H1 (cell line): ENCODE results near the gene TTC3. TPM values are rescaled to one million over a fixed set of nuclear protein-coding genes. Genes with fewer than 3 reads are reported as not detected.

Experiments used
- CHD2 ChIP-seq: IDR thresholded peaks from 2 replicates; pipeline ENCODE4 v1.6.1; 2012; ENCODE audit warnings: low read length, improper control_type of control experiment
- EZH2 ChIP-seq: fragments of 200-600 bp; sonication (generic); IDR thresholded peaks from 2 replicates; pipeline ENCODE4 v1.7.1; 2012; ENCODE audit warnings: low read depth, mild to moderate bottlenecking, moderate library complexity, low read length, inconsistent platforms; ENCODE audit not compliant: severe bottlenecking
- KDM4A ChIP-seq: IDR thresholded peaks from one replicate; pipeline ENCODE4 v1.7.1; 2012; ENCODE audit warnings: low read depth, mild to moderate bottlenecking, moderate library complexity, low read length, inconsistent platforms; ENCODE audit not compliant: severe bottlenecking
- SAP30 ChIP-seq: fragments of 300-600 bp; sonication (generic); IDR thresholded peaks from 2 replicates; pipeline ENCODE4 v1.7.1; 2012; ENCODE audit warnings: low read length, moderate library complexity, mild to moderate bottlenecking, inconsistent platforms; ENCODE audit not compliant: insufficient read depth, insufficient replicate concordance
- SUZ12 ChIP-seq: fragments of 200-600 bp; sonication (generic); IDR thresholded peaks from 2 replicates; pipeline ENCODE4 v1.6.1; 2012; ENCODE audit warnings: mild to moderate bottlenecking, inconsistent platforms, low read length, moderate library complexity, mixed read lengths
- polyA plus RNA-seq, 7 experiments: library from polyadenylated mRNA; depleted of rRNA in 3 of 7; stranded (reverse) in 5 of 7; unstranded in 2 of 7; fragments of >200 nt in 5 of 7; fragments of 200-250 nt in 2 of 7; gene quantifications; 1 replicate in 5 of 7; 2 replicates in 1 of 7; 4 replicates in 1 of 7; pipeline versions ENCODE4 v1.2.1 to v1.2.3, GENCODE V29; 2011 to 2013; ENCODE audit warnings: missing spikeins in 2 of 7, mixed read lengths in 2 of 7
- total RNA-seq: library from RNA; stranded (reverse); fragmentation: NEBNext Ultra II Directional; extraction: Animal tissue kit (Norgen Biotek cat#: 25700); gene quantifications from 2 replicates; pipeline ENCODE4 v1.2.1, GENCODE V29; 2021
- TF ChIP-seq, protein P1 (sequence below), 3 experiments: IDR thresholded peaks; 1 replicate in 2 of 3; 2 replicates in 1 of 3; pipeline versions ENCODE4 v1.5.1 to v1.6.1; 2011; ENCODE audit warnings: low read length in 3 of 3, mild to moderate bottlenecking in 3 of 3, inconsistent platforms in 2 of 3, low read depth in 1 of 3, moderate library complexity in 1 of 3; ENCODE audit not compliant: insufficient read depth in 1 of 3; ENCODE audit errors: control extremely low read depth in 1 of 3
- TF ChIP-seq, protein P2 (sequence below): IDR thresholded peaks from 2 replicates; pipeline ENCODE4 v1.6.1; 2011; ENCODE audit warnings: low read length, improper control_type of control experiment

Gene TTC3
- total and polyA plus RNA-seq, 2 of the 8 experiments (the other 6 are each of a cell fraction or from before 2014, with no cell fraction given): 11.0 to 36.2 TPM

DNA sequence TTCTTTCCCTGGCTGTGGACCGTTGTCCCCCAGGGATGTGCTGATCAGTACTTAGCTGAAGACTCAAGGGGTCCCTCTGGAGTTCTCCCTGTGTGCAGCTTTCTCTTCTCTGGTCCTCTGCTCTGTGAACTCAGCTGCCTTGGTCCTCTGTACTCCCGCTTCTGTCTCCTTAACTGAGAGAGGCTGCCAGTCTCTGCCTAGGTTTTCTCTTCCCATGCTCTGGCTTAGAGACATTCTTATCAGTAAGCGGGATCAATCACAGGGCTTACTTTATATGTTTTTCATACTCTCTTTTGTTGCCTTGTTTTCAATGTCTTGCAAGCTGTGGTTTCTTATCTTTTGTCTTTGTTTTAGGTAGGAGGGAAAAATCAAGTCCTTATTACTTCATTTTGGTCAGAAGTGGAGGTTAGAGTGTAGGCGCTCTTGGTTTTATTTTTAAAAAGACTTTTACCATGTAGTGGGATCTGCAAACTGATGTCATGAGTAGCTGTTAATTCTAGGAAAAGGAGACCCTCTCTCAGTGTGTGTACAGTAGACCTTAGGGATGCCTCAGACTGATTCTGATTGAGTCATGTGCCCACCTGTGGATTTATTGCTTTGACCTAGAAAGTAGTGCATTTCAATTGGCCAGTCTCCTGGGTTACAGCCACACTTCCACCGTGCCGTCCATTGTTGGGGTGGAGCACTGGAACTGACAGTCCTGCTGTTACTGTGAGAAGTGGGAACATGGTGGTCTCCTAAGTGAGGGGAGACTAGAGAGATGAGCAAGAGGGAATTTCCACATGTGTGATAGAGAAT, 46.6 kb downstream of the TTC3 start (continued):
- TF ChIP-seq, protein P1, sequence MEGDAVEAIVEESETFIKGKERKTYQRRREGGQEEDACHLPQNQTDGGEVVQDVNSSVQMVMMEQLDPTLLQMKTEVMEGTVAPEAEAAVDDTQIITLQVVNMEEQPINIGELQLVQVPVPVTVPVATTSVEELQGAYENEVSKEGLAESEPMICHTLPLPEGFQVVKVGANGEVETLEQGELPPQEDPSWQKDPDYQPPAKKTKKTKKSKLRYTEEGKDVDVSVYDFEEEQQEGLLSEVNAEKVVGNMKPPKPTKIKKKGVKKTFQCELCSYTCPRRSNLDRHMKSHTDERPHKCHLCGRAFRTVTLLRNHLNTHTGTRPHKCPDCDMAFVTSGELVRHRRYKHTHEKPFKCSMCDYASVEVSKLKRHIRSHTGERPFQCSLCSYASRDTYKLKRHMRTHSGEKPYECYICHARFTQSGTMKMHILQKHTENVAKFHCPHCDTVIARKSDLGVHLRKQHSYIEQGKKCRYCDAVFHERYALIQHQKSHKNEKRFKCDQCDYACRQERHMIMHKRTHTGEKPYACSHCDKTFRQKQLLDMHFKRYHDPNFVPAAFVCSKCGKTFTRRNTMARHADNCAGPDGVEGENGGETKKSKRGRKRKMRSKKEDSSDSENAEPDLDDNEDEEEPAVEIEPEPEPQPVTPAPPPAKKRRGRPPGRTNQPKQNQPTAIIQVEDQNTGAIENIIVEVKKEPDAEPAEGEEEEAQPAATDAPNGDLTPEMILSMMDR (IDR thresholded peaks at IDR 0.05; ENCODE audit: control extremely low read depth in 1 of 3, insufficient read depth in 1 of 3, low read depth in 1 of 3, low read length in 3 of 3): peak; percentile 36 to 59 (median 45)
- TF ChIP-seq SAP30: no peak
- no peak for TF ChIP-seq EZH2
- no peak for TF ChIP-seq KDM4A
- TF ChIP-seq SUZ12: no peak
- TF ChIP-seq, protein P2, sequence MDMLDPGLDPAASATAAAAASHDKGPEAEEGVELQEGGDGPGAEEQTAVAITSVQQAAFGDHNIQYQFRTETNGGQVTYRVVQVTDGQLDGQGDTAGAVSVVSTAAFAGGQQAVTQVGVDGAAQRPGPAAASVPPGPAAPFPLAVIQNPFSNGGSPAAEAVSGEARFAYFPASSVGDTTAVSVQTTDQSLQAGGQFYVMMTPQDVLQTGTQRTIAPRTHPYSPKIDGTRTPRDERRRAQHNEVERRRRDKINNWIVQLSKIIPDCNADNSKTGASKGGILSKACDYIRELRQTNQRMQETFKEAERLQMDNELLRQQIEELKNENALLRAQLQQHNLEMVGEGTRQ: no peak
- no peak for TF ChIP-seq CHD2
